Stomach (tissue), 9 donors: ENCODE data around the gene SAT1. TPM values are rescaled to one million over a fixed set of nuclear protein-coding genes. Genes with fewer than 3 reads are reported as not detected.

ENCODE experiments used
- DNase-seq, 2 donors: peaks; one replicate each; pipeline versions ENCODE4 v3.0.0 to v3.0.0-alpha.2; 2013 to 2019
- H3K27ac ChIP-seq, 5 donors: fragments of 200-600 bp in 4 of 5; sonication (generic) in 4 of 5; one replicate each; pipeline ENCODE4 v1.5.1; 2013 to 2019; ENCODE audit warnings: mild to moderate bottlenecking in 1 of 5, moderate library complexity in 1 of 5
- H3K27me3 ChIP-seq, 3 donors: fragments of 200-600 bp; sonication (generic); one replicate each; pipeline ENCODE4 v1.5.1; 2017 to 2019; ENCODE audit warnings: mixed run types in 1 of 3
- H3K36me3 ChIP-seq, 4 donors: fragments of 200-600 bp; sonication (generic); 1 replicate in 3 of 4; 2 replicates in 1 of 4; pipeline ENCODE4 v1.5.1; 2016 to 2019
- H3K4me1 ChIP-seq, 4 donors: fragments of 200-600 bp; sonication (generic); one replicate each; pipeline ENCODE4 v1.5.1; 2016 to 2019
- H3K4me3 ChIP-seq, 4 donors: fragments of 200-600 bp; sonication (generic) in 3 of 4; one replicate each; pipeline ENCODE4 v1.5.1; 2016 to 2019; ENCODE audit warnings: mild to moderate bottlenecking in 1 of 4
- H3K9me3 ChIP-seq, 4 donors: fragments of 200-600 bp; sonication (generic); one replicate each; pipeline ENCODE4 v1.5.1; 2016 to 2019
- CTCF ChIP-seq, 7 experiments: fragments of 450-650 bp in 4 of 7; fragments of 200-600 bp in 3 of 7; sonication (generic) in 3 of 7; IDR thresholded peaks; one replicate each; pipeline ENCODE4 v1.5.1; 2016 to 2019; ENCODE audit warnings: antibody characterized with exemption in 7 of 7, control low read depth in 2 of 7, mild to moderate bottlenecking in 1 of 7
- EP300 ChIP-seq: sonication (generic); formaldehyde crosslinking; IDR thresholded peaks from one replicate; pipeline ENCODE4 v1.6.1; 2017; ENCODE audit warnings: antibody characterized with exemption
- POLR2A ChIP-seq, 4 donors: fragments of 450-650 bp; IDR thresholded peaks; one replicate each; pipeline ENCODE4 v1.6.1; 2016; ENCODE audit warnings: antibody characterized with exemption in 4 of 4, control low read depth in 2 of 4, mild to moderate bottlenecking in 1 of 4, moderate library complexity in 1 of 4
- POLR2AphosphoS5 ChIP-seq, 3 donors: sonication (generic); formaldehyde crosslinking; IDR thresholded peaks; one replicate each; pipeline ENCODE4 v1.6.1; 2016; ENCODE audit warnings: antibody characterized with exemption in 3 of 3
- WGBS, 5 donors: extraction: QIAGEN DNeasy Blood & Tissue Kit in 3 of 5; methylation state at CpG; one replicate each; pipeline versions ENCODE4 v1.1.5 to v1.1.7; 2013 to 2018; 5-methylcytosine and 5-hydroxymethylcytosine counted together
- intact Hi-C: fragments of 100-400 bp; cut with DNase I; formaldehyde crosslinking; loops from one replicate; pipeline ENCODE4 v1.15.1; 2023; ENCODE audit warnings: low total_unique reads
- polyA plus RNA-seq, 3 donors: library from polyadenylated mRNA; stranded (reverse); fragments of 200-250 nt; gene quantifications; one replicate each; pipeline ENCODE4 v1.2.3, GENCODE V29; 2013
- total RNA-seq, 5 donors: library from RNA; depleted of rRNA; stranded (reverse); fragments of >200 nt; gene quantifications; one replicate each; pipeline versions ENCODE4 v1.1.0 to v1.2.3, GENCODE V29; 2014 to 2016
- donor health status: healthy with polysubstance abuse.
- donor health status: Bipolar disorder and iron deficiency.
- donor health status: healthy.

Gene SAT1
- total and polyA plus RNA-seq, 8 donors, result 499 to 2,157 (median 1,032) TPM

- TF ChIP-seq EP300 (no peak), POLR2AphosphoS5 (IDR thresholded peaks at IDR 0.05) (no peak), CTCF (IDR thresholded peaks at IDR 0.05) (no peak)
- no peaks in the 10 kb centered on the region for H3K9me3 ChIP-seq
- H3K36me3 ChIP-seq, result no peaks in the 10 kb centered on the region
- no peaks in the 10 kb centered on the region for H3K27me3 ChIP-seq
- intact Hi-C loops, result no loop called here
- 56 to 88% (median 70%) methylated on average over 7 to 9 of the region's 9 CpGs for WGBS, 5 donors
- peak in 1 of 2 donors; percentile 31 for DNase-seq
- peaks cover 0 to 30% (median 3%) of the 10 kb centered on the region in 4 donors for H3K4me1 ChIP-seq
- no peak overlapping the region for H3K4me3 ChIP-seq
- H3K27ac ChIP-seq, result peak overlapping the region; percentile 50 to 87 (median 75)
Observed at GRCh38 chrX:23805389-23805788, 22.4 kb downstream of the SAT1 start.

- TF ChIP-seq CTCF (IDR thresholded peaks at IDR 0.05) (no peak), EP300 (no peak)
- Histone ChIP-seq H3K9me3 (peaks cover 0 to 8% (median 0%) of the 10 kb centered on the region in 4 donors), H3K4me1 (peaks cover 0 to 8% (median 0%) of the 10 kb centered on the region in 4 donors), H3K4me3 (no peak overlapping the region), H3K27me3 (no peaks in the 10 kb centered on the region), H3K27ac (no peak overlapping the region), H3K36me3 (no peaks in the 10 kb centered on the region)
- intact Hi-C loops, result no loop called here
- 81 to 100% (median 90%) methylated on average over 3 of the region's 3 CpGs for WGBS, 5 donors
- no peak for DNase-seq
Observed at GRCh38 chrX:23810279-23810678, 27.3 kb downstream of the SAT1 start.

- DNase-seq, result no peak
- intact Hi-C loops, result no loop called here
- Histone ChIP-seq H3K36me3 (no peaks in the 10 kb centered on the region), H3K4me3 (no peak overlapping the region), H3K27ac (no peak overlapping the region), H3K27me3 (no peaks in the 10 kb centered on the region), H3K9me3 (peaks cover 0 to 8% (median 0%) of the 10 kb centered on the region in 4 donors), H3K4me1 (peaks cover 0 to 8% (median 0%) of the 10 kb centered on the region in 4 donors)
- WGBS, 5 donors, result 56 to 74% (median 67%) methylated on average over 10 of the region's 10 CpGs
- no peak for TF ChIP-seq CTCF (IDR thresholded peaks at IDR 0.05)
- TF ChIP-seq POLR2AphosphoS5 (IDR thresholded peaks at IDR 0.05), result no peak
- TF ChIP-seq POLR2A (IDR thresholded peaks at IDR 0.05), result no peak
- TF ChIP-seq EP300, result no peak
Observed at GRCh38 chrX:23811108-23811651, 28.2 kb downstream of the SAT1 start.

- Histone ChIP-seq H3K4me1 (peaks cover 0 to 8% (median 0%) of the 10 kb centered on the region in 4 donors), H3K4me3 (no peak overlapping the region), H3K27ac (no peak overlapping the region), H3K36me3 (no peaks in the 10 kb centered on the region), H3K27me3 (no peaks in the 10 kb centered on the region), H3K9me3 (peaks cover 0 to 8% (median 0%) of the 10 kb centered on the region in 4 donors)
- 71 to 80% (median 76%) methylated on average over 6 of the region's 6 CpGs for WGBS, 5 donors
- intact Hi-C loops, result no loop called here
- no peak for TF ChIP-seq POLR2AphosphoS5 (IDR thresholded peaks at IDR 0.05)
- no peak for TF ChIP-seq EP300
- no peak for TF ChIP-seq POLR2A (IDR thresholded peaks at IDR 0.05)
- TF ChIP-seq CTCF (IDR thresholded peaks at IDR 0.05), result no peak
- DNase-seq, result no peak
Observed at GRCh38 chrX:23811656-23812055, 28.7 kb downstream of the SAT1 start.
